ENCODE data around the gene RELL2. TPM values are rescaled to one million over a fixed set of nuclear protein-coding genes. Genes with fewer than 3 reads are reported as not detected.

The RELL2 gene
- polyA plus RNA-seq, 1 of the 3 experiments (the other 2 are of a cell fraction) = 15.6 TPM

GRCh38 chr5:141681695-141682641, 45.2 kb downstream of the RELL2 start, which contains the start of gene ARAP3 (continued):
- TF ChIP-seq NRF1 (IDR thresholded peaks at IDR 0.05; ENCODE audit: low read depth, low read length) = peak; percentile 34
- peak; percentile 9 for TF ChIP-seq CHD2 (IDR thresholded peaks at IDR 0.05; ENCODE audit: low read length, partially characterized antibody)
- no peak for TF ChIP-seq JUND (IDR thresholded peaks at IDR 0.05)
- no peak for TF ChIP-seq USF2 (IDR thresholded peaks at IDR 0.05; ENCODE audit: borderline replicate concordance, low read depth, low read length)
- TF ChIP-seq RFX5 (IDR thresholded peaks at IDR 0.05; ENCODE audit: low read length) = no peak
- TF ChIP-seq RXRA (IDR thresholded peaks at IDR 0.05; ENCODE audit: borderline replicate concordance, low read depth) = no peak
- 0 out of 2 replicates have a peak, but pooled peaks have one; percentile 38 for TF ChIP-seq SIN3A (IDR thresholded peaks at IDR 0.05; ENCODE audit: borderline replicate concordance, low read depth, low read length)
- no peak for TF ChIP-seq GABPA (IDR thresholded peaks at IDR 0.05; ENCODE audit: low read depth)
- no peak for TF ChIP-seq SMC3 (IDR thresholded peaks at IDR 0.05; ENCODE audit: low read depth, low read length)
- peak in 1 of 2 experiments; percentile 47; a peak in 1 of 4 replicates for TF ChIP-seq EP300 (IDR thresholded peaks at IDR 0.05; ENCODE audit: borderline replicate concordance in 1 of 2, low read depth in 1 of 2, low read length in 1 of 2)
- peak; percentile 92 for TF ChIP-seq GATA2 (CRISPR knock-in tag; IDR thresholded peaks at IDR 0.05)
- 0 out of 2 replicates have a peak, but pooled peaks have one; percentile 30 for TF ChIP-seq REST (IDR thresholded peaks at IDR 0.05; ENCODE audit: low read depth, low read length)
- TF ChIP-seq IRF3 (IDR thresholded peaks at IDR 0.05; ENCODE audit: low read depth, low read length) = no peak
- TF ChIP-seq EZH2phosphoT487 (IDR thresholded peaks at IDR 0.05; ENCODE audit: borderline replicate concordance, low read depth) = no peak
- peak; percentile 41; the same call in 1 of the 2 replicates for TF ChIP-seq FOSL2 (IDR thresholded peaks at IDR 0.05; ENCODE audit: borderline replicate concordance, low read depth)
- TF ChIP-seq MXI1 (IDR thresholded peaks at IDR 0.05; ENCODE audit: low read depth, low read length) = peak; percentile 73; the same call in 1 of the 2 replicates
- TF ChIP-seq ELF1 (IDR thresholded peaks at IDR 0.05) = no peak
- TF ChIP-seq PBX3 (IDR thresholded peaks at IDR 0.05) = no peak

Data from SK-N-SH (cell line).